Parathyroid adenoma (tissue), 2 donors: ENCODE results near the gene MAP3K4.

Experiments
- H2AFZ ChIP-seq: fragments of 300-600 bp; sonication (generic); one replicate; pipeline ENCODE4 v1.7.0; 2017; ENCODE audit warnings: antibody characterized with exemption, mild to moderate bottlenecking
- H3K27ac ChIP-seq: fragments of 300-600 bp; sonication (generic); one replicate; pipeline ENCODE4 v1.7.0; 2017
- H3K27me3 ChIP-seq: fragments of 300-600 bp; sonication (generic); one replicate; pipeline ENCODE4 v1.7.0; 2017; ENCODE audit warnings: low read length; ENCODE audit not compliant: control insufficient read depth, insufficient read depth
- H3K36me3 ChIP-seq: fragments of 300-600 bp; sonication (generic); one replicate; pipeline ENCODE4 v1.7.0; 2017; ENCODE audit warnings: low read length; ENCODE audit not compliant: control insufficient read depth, insufficient read depth
- H3K4me1 ChIP-seq: fragments of 300-600 bp; sonication (generic); one replicate; pipeline ENCODE4 v1.7.0; 2017; ENCODE audit warnings: control low read depth
- H3K4me2 ChIP-seq: fragments of 300-600 bp; sonication (generic); one replicate; pipeline ENCODE4 v1.7.0; 2017; ENCODE audit warnings: low read length
- H3K4me3 ChIP-seq: fragments of 300-600 bp; sonication (generic); one replicate; pipeline ENCODE4 v1.7.0; 2017; ENCODE audit warnings: low read depth, low read length
- H3K79me2 ChIP-seq: fragments of 300-600 bp; sonication (generic); one replicate; pipeline ENCODE4 v1.7.0; 2017; ENCODE audit warnings: control low read depth
- H3K9ac ChIP-seq: fragments of 300-600 bp; sonication (generic); one replicate; pipeline ENCODE4 v1.7.0; 2017; ENCODE audit warnings: mild to moderate bottlenecking
- H3K9me3 ChIP-seq: fragments of 300-600 bp; sonication (generic); one replicate; pipeline ENCODE4 v1.7.0; 2017; ENCODE audit warnings: low read length; ENCODE audit not compliant: control insufficient read depth
- CTCF ChIP-seq: fragments of 300-600 bp; sonication (generic); IDR thresholded peaks from one replicate; pipeline ENCODE4 v1.7.0; 2017; ENCODE audit warnings: antibody characterized with exemption, mild to moderate bottlenecking
- donor health status: primary hyperparathyroidism.

MAP3K4 gene

GRCh38 chr6:161110028-161110779 is 118.6 kb downstream of the MAP3K4 start:
- Histone ChIP-seq H3K27ac (no peak overlapping the region), H3K27me3 (no peaks in the 10 kb centered on the region), H3K9me3 (no peaks in the 10 kb centered on the region), H3K4me2 (no peak overlapping the region), H3K36me3 (no peaks in the 10 kb centered on the region), H3K79me2 (no peaks in the 10 kb centered on the region), H2AFZ (no peak overlapping the region), H3K4me3 (no peak overlapping the region), H3K9ac (no peak overlapping the region), H3K4me1 (no peaks in the 10 kb centered on the region)
- no peak for TF ChIP-seq CTCF

GRCh38 chr6:161111261-161111660 is 119.7 kb downstream of the MAP3K4 start:
- H3K4me1 ChIP-seq: no peaks in the 10 kb centered on the region
- no peaks in the 10 kb centered on the region for H3K9me3 ChIP-seq
- H3K4me2 ChIP-seq: no peak overlapping the region
- no peak overlapping the region for H3K9ac ChIP-seq
- no peaks in the 10 kb centered on the region for H3K27me3 ChIP-seq
- no peaks in the 10 kb centered on the region for H3K79me2 ChIP-seq
- no peak for TF ChIP-seq CTCF
- H3K4me3 ChIP-seq: no peak overlapping the region
- no peak overlapping the region for H3K27ac ChIP-seq
- H3K36me3 ChIP-seq: no peaks in the 10 kb centered on the region
- H2AFZ ChIP-seq: no peak overlapping the region

- Histone ChIP-seq H3K36me3 (no peaks in the 10 kb centered on the region), H3K4me1 (no peaks in the 10 kb centered on the region), H3K27me3 (no peaks in the 10 kb centered on the region)
These were observed 123.9 kb downstream of the MAP3K4 start for GRCh38 chr6:161115468-161115867.

GRCh38 chr6:161116554-161116953 is 125.0 kb downstream of the MAP3K4 start:
- no peak overlapping the region for H3K4me3 ChIP-seq
- no peak for TF ChIP-seq CTCF
- no peak overlapping the region for H3K4me2 ChIP-seq
- H3K9me3 ChIP-seq: no peaks in the 10 kb centered on the region
- no peaks in the 10 kb centered on the region for H3K27me3 ChIP-seq
- H3K27ac ChIP-seq: no peak overlapping the region
- no peaks in the 10 kb centered on the region for H3K79me2 ChIP-seq
- no peaks in the 10 kb centered on the region for H3K4me1 ChIP-seq
- H2AFZ ChIP-seq: no peak overlapping the region
- H3K36me3 ChIP-seq: no peaks in the 10 kb centered on the region
- H3K9ac ChIP-seq: no peak overlapping the region

More at GRCh38 chr6:161115468-161115867, 123.9 kb downstream of the MAP3K4 start:
- H3K4me2 ChIP-seq: no peak overlapping the region
- no peak for TF ChIP-seq CTCF
- H3K9ac ChIP-seq: no peak overlapping the region
- no peaks in the 10 kb centered on the region for H3K79me2 ChIP-seq
- H3K27ac ChIP-seq: no peak overlapping the region
- H3K9me3 ChIP-seq: no peaks in the 10 kb centered on the region
- no peak overlapping the region for H2AFZ ChIP-seq
- H3K4me3 ChIP-seq: no peak overlapping the region

- Histone ChIP-seq H3K36me3 (no peaks in the 10 kb centered on the region), H3K27ac (no peak overlapping the region), H3K27me3 (no peaks in the 10 kb centered on the region), H3K9me3 (no peaks in the 10 kb centered on the region), H2AFZ (no peak overlapping the region), H3K79me2 (no peaks in the 10 kb centered on the region), H3K4me3 (no peak overlapping the region), H3K4me2 (no peak overlapping the region), H3K9ac (no peak overlapping the region), H3K4me1 (no peaks in the 10 kb centered on the region)
- no peak for TF ChIP-seq CTCF
These were observed 125.7 kb downstream of the MAP3K4 start for GRCh38 chr6:161117308-161117707.
